A673 (cell line): ENCODE results near the gene EXOSC7.

ENCODE experiments used
- CTCF ChIP-seq: fragments of 300-800, 200-600 bp; sonication (generic); conservative IDR thresholded peaks from 2 replicates; pipeline ENCODE4 v1.5.1; 2017; ENCODE audit warnings: low read depth, mild to moderate bottlenecking, antibody characterized with exemption, low read length, moderate library complexity, mixed read lengths
- EZH2 ChIP-seq: fragments of 200-600 bp; sonication (generic); IDR thresholded peaks from 2 replicates; pipeline ENCODE4 v1.6.1; 2017; ENCODE audit warnings: borderline replicate concordance, low read depth, mild to moderate bottlenecking, mixed read lengths, antibody characterized with exemption, low read length; ENCODE audit not compliant: poor library complexity, severe bottlenecking

GRCh38 chr3:45024542-45025255, 48.7 kb downstream of the EXOSC7 start:
- TF ChIP-seq CTCF (no peak), EZH2 (no peak)
